T-cell (primary cell): ENCODE measurements around the gene TMEM38B. TPM values are rescaled to one million over a fixed set of nuclear protein-coding genes. Genes with fewer than 3 reads are reported as not detected.

Experiments used
- ATAC-seq, 4 experiments: fragments of 200-7000 bp in 3 of 4; fragments of 150-1000 bp in 1 of 4; cut with Tn5 transposase; replicated peaks in 1 of 4; 1 replicate in 3 of 4; 2 replicates in 1 of 4; pipeline ENCODE4 v1.10.0; 2021; ENCODE audit warnings: moderate library complexity in 3 of 4, mild to moderate bottlenecking in 2 of 4, moderate number of reproducible peaks in 1 of 4
- CTCF ChIA-PET, 2 donors: fragments of 300-600 bp; sonication (Branson Sonifier 250); formaldehyde crosslinking; loops; one replicate each; lab custom pipeline; 2022; ENCODE audit warnings: antibody characterized with exemption in 2 of 2; lab: Charles Lee
- POLR2A ChIA-PET, 2 donors: fragments of 300-600 bp; sonication (Branson Sonifier 250); formaldehyde crosslinking; loops; one replicate each; lab custom pipeline; 2022; ENCODE audit warnings: antibody characterized with exemption in 2 of 2; lab: Charles Lee
- DNase-seq, 35 experiments: peaks; one replicate each; pipeline versions ENCODE4 v3.0.0 to v3.0.0-alpha.2; 2013 to 2023
- H3K27ac ChIP-seq: one replicate; pipeline ENCODE4 v1.5.1; 2013; ENCODE audit warnings: low read length
- H3K27me3 ChIP-seq, 2 experiments: replicated peaks in 1 of 2; 1 replicate in 1 of 2; 2 replicates in 1 of 2; pipeline versions ENCODE4 v1.6.1 to v1.7.0; 2013; ENCODE audit warnings: low read length in 1 of 2, mixed read lengths in 1 of 2; ENCODE audit not compliant: control insufficient read depth in 2 of 2, insufficient read depth in 2 of 2; ENCODE audit errors: extremely low read depth in 1 of 2
- H3K36me3 ChIP-seq, 2 donors: 1 replicate in 1 of 2; 2 replicates in 1 of 2; pipeline versions ENCODE4 v1.6.1 to v1.7.0; 2013; ENCODE audit warnings: low read length in 1 of 2; ENCODE audit not compliant: control insufficient read depth in 2 of 2, insufficient read depth in 1 of 2; ENCODE audit errors: extremely low read depth in 1 of 2
- H3K4me1 ChIP-seq, 2 experiments: 1 replicate in 1 of 2; 2 replicates in 1 of 2; pipeline versions ENCODE4 v1.6.1 to v1.7.0; 2013; ENCODE audit warnings: low read length in 2 of 2, mixed read lengths in 1 of 2; ENCODE audit not compliant: insufficient read depth in 2 of 2, control insufficient read depth in 1 of 2; ENCODE audit errors: extremely low read depth in 1 of 2
- H3K4me3 ChIP-seq, 2 donors: 1 replicate in 1 of 2; 2 replicates in 1 of 2; pipeline versions ENCODE4 v1.5.1 to v1.7.0; 2013; ENCODE audit warnings: mild to moderate bottlenecking in 2 of 2, low read length in 1 of 2, moderate library complexity in 1 of 2; ENCODE audit not compliant: control insufficient read depth in 1 of 2; ENCODE audit errors: extremely low read depth in 1 of 2
- H3K9me3 ChIP-seq: 2 replicates; pipeline ENCODE4 v1.7.0; 2013
- H3K27ac Mint-ChIP-seq, 2 donors: one replicate each; pipeline ENCODE4 v1.8.0; 2020 to 2021; ENCODE audit warnings: mild to moderate bottlenecking in 2 of 2, mixed read lengths in 2 of 2
- H3K27me3 Mint-ChIP-seq, 2 donors: one replicate each; pipeline ENCODE4 v1.8.0; 2021 to 2022; ENCODE audit warnings: mixed read lengths in 2 of 2
- H3K36me3 Mint-ChIP-seq: one replicate; pipeline ENCODE4 v1.8.0; 2021; ENCODE audit warnings: mixed read lengths
- H3K4me1 Mint-ChIP-seq, 3 donors: one replicate each; pipeline ENCODE4 v1.8.0; 2020 to 2022; ENCODE audit warnings: mixed read lengths in 3 of 3, mild to moderate bottlenecking in 1 of 3
- H3K4me3 Mint-ChIP-seq, 3 donors: one replicate each; pipeline ENCODE4 v1.8.0; 2020 to 2022; ENCODE audit warnings: mild to moderate bottlenecking in 3 of 3, mixed read lengths in 3 of 3, moderate library complexity in 3 of 3
- H3K9me3 Mint-ChIP-seq, 3 donors: one replicate each; pipeline ENCODE4 v1.8.0; 2020 to 2022; ENCODE audit warnings: mixed read lengths in 3 of 3
- whole genome bisulfite sequencing: methylation state at CpG from one replicate; pipeline ENCODE4 v1.1.5; 2013; ENCODE audit warnings: missing lambda C conversion rate; ENCODE audit not compliant: insufficient coverage; 5-methylcytosine and 5-hydroxymethylcytosine counted together
- total RNA-seq, 35 experiments: library from RNA in 6 of 35; stranded (reverse) in 6 of 35; fragments of 120-200 nt in 1 of 35; gene quantifications; one replicate each; pipeline versions ENCODE4 v1.2.1 to v1.2.4 and lab custom pipeline; 2013 to 2026

Gene TMEM38B
- total RNA-seq, 5 donors from 2014 or later (not counting 1 experiment from before 2014, with no cell fraction given), result 11.5 to 14.9 (median 13.8) TPM

DNA sequence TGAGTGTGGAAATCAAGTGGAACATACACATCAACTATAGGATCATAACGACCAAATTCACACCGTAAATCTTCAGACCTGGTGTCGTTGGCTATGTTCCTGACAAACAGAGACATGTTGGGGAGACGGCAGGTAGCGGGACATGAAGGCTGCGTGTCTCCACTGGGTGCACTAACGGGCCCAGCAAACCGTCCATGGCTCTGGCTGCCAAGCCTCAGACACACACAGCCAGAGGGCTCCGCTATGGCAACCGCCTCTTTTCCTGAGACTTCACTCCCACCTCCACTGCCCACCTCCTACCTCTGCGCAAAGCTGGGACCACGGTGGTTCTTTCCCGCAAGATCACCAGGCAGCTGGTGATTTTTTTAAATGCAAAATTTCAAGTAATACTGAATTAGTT, 16.3 kb downstream of the TMEM38B start:
- no peaks in the 10 kb centered on the region for H3K27me3 Mint-ChIP-seq
- peaks cover 8 to 13% (median 10%) of the 10 kb centered on the region in 3 donors for H3K4me1 Mint-ChIP-seq
- Histone ChIP-seq H3K36me3 (peaks cover 0 to 3% of the 10 kb centered on the region in 2 donors), H3K4me1 (peaks cover 0 to 2% of the 10 kb centered on the region in 2 experiments), H3K27ac (no peak overlapping the region), H3K27me3 (no peaks in the 10 kb centered on the region), H3K9me3 (no peaks in the 10 kb centered on the region), H3K4me3 (no peak overlapping the region)
- H3K4me3 Mint-ChIP-seq, result no peak overlapping the region
- ChIA-PET POLR2A (no interaction called here), CTCF (no interaction called here)
- H3K27ac Mint-ChIP-seq, result no peak overlapping the region
- no peak for DNase-seq
- H3K9me3 Mint-ChIP-seq, result no peaks in the 10 kb centered on the region
- peaks cover 13% of the 10 kb centered on the region for H3K36me3 Mint-ChIP-seq
- 99% methylated on average over 7 of the region's 13 CpGs for WGBS
- ATAC-seq, result no peak

DNA sequence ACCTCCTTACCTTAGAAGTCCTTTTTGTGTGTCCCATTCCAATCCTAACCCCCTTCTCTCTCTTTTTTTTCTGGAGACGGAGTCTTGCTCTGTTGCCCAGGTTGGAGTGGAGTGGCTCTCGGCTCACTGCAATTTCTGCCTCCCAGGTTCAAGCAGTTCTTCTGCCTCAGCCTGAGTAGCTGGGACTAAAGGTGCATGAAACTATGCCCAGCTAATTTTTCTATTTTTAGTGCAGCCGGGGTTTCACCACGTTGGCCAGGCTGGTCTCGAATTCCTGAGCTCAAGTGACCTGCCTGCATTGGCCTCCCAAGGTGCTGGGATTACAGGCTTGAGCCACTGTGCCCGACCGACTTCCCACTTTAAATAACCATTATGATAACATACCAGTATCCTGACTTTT, 17.5 kb downstream of the TMEM38B start:
- Histone ChIP-seq H3K27me3 (no peaks in the 10 kb centered on the region), H3K27ac (no peak overlapping the region), H3K9me3 (no peaks in the 10 kb centered on the region), H3K4me1 (peaks cover 0 to 2% of the 10 kb centered on the region in 2 experiments), H3K4me3 (no peak overlapping the region), H3K36me3 (peaks cover 0 to 3% of the 10 kb centered on the region in 2 donors)
- Mint-ChIP-seq H3K4me1 (peaks cover 8 to 13% (median 10%) of the 10 kb centered on the region in 3 donors), H3K9me3 (no peaks in the 10 kb centered on the region), H3K27ac (no peak overlapping the region), H3K4me3 (no peak overlapping the region), H3K36me3 (peaks cover 9% of the 10 kb centered on the region), H3K27me3 (no peaks in the 10 kb centered on the region)
- WGBS, result 100% methylated on average over 1 of the region's 7 CpGs
- ATAC-seq (no peak), DNase-seq (no peak)
- ChIA-PET POLR2A (interaction anchor here in 1 of 2 donors (0.7 kb wide), 1 partner anchor 14 kb away, joined by 3 read pairs; no protein-coding TSS in a partner anchor), CTCF (interaction anchor here in 1 of 2 donors (0.6 kb wide), 1 partner anchor 216 kb away, joined by 5 read pairs; no protein-coding TSS in a partner anchor)

DNA sequence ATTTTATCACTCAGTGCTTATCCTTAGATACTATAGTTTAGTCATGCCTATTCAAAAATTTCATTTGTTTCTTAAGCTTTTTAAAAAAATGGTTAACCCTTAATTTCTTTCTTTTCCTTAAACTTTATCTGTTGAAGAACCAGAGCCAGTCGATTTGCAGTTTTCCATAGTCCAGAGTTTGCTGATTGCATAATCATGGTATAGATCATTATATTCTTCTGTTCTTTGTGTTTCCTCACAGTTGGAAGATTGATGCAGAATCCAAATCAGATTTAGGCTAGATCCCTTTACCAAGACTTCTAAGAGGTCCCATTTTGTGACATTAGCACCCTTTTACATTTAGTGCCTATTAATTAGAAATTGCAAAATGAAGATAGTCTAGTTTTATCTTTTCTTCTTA, 18.0 kb downstream of the TMEM38B start:
- peaks cover 8 to 13% (median 10%) of the 10 kb centered on the region in 3 donors for H3K4me1 Mint-ChIP-seq
- Histone ChIP-seq H3K36me3 (peaks cover 0 to 3% of the 10 kb centered on the region in 2 donors), H3K27me3 (no peaks in the 10 kb centered on the region), H3K4me1 (peaks cover 0 to 2% of the 10 kb centered on the region in 2 experiments), H3K4me3 (no peak overlapping the region), H3K27ac (no peak overlapping the region), H3K9me3 (no peaks in the 10 kb centered on the region)
- no CpG with 5 or more reads among the region's 1 CpG for WGBS
- CTCF ChIA-PET, result interaction anchor here in 1 of 2 donors (0.6 kb wide), 1 partner anchor 217 kb away, joined by 5 read pairs; no protein-coding TSS in a partner anchor
- H3K9me3 Mint-ChIP-seq, result no peaks in the 10 kb centered on the region
- DNase-seq (no peak), ATAC-seq (no peak)
- H3K36me3 Mint-ChIP-seq, result peaks cover 8% of the 10 kb centered on the region
- H3K27ac Mint-ChIP-seq, result no peak overlapping the region
- POLR2A ChIA-PET, result interaction anchor here in 1 of 2 donors (0.7 kb wide), 1 partner anchor 14 kb away, joined by 3 read pairs; no protein-coding TSS in a partner anchor
- no peaks in the 10 kb centered on the region for H3K27me3 Mint-ChIP-seq
- no peak overlapping the region for H3K4me3 Mint-ChIP-seq

DNA sequence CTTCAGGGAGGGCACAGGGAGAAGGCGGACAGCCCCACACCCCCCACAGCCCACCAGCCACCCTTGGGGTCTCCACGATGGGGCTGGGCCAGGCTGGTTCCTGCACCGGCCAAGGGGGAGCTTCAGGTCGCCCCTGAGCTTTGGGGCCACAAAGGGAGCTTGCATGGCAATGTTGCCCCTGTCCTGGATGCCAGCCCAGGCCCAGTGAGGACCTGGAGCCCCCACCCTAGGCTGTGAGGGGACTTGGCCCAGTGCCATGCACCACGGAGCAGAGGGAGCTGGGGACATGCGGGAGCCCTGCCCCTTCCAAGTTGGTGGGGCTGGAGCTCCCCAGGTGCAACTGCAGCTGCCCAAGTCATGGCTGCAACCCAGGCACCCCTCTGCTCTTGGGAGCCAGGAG, 18.4 kb downstream of the TMEM38B start:
- Histone ChIP-seq H3K27ac (no peak overlapping the region), H3K27me3 (no peaks in the 10 kb centered on the region), H3K4me1 (peaks cover 0 to 2% of the 10 kb centered on the region in 2 experiments), H3K4me3 (no peak overlapping the region), H3K36me3 (peaks cover 0 to 3% of the 10 kb centered on the region in 2 donors), H3K9me3 (no peaks in the 10 kb centered on the region)
- Mint-ChIP-seq H3K27me3 (no peaks in the 10 kb centered on the region), H3K4me3 (no peak overlapping the region), H3K27ac (no peak overlapping the region), H3K36me3 (peaks cover 8% of the 10 kb centered on the region), H3K4me1 (peaks cover 8 to 12% (median 8%) of the 10 kb centered on the region in 3 donors), H3K9me3 (no peaks in the 10 kb centered on the region)
- ATAC-seq (no peak), DNase-seq (no peak)
- ChIA-PET CTCF (no interaction called here), POLR2A (no interaction called here)
- WGBS, result 79% methylated on average over 6 of the region's 6 CpGs

DNA sequence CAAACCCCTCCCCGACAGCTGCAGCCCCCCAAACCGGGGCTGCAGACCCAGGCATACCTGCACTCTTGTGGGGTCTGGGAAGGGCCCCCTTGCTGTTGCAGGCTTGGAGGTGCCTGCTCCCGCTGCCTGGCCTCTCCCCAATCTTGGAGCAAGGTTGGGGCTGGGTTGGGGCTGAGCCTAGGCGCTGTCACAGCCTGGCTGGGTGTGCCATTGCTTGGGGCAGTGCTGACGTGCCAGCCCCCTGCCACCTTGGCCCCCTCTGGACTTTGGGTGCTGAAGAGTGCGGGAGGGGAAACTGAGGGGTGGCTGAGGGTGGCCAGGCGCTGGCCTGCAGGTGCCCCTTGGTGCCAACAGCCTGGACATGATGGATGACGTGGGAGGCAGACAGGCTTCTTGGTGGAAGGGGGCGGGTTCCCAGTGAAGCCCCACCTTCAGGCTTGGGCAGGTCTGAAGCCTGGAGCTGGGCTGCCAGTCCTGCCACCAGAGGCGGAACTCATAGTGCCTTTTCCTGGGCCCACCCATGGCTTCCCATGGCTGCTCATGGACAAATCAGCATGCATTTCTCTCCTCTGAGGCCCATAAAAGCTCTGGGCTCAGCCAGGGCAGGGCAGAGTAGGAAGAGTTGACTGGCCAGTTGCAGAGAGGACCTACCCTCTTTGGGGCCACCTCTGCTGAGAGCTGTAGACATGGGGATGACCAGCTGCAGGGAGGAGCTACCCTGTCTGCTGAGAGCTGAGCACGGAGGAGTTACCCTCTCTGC, 19.1 kb downstream of the TMEM38B start:
- POLR2A ChIA-PET, result interaction anchor here in 1 of 2 donors (1.0 kb wide), 1 partner anchor 19 kb away, joined by 3 read pairs; the partner anchor contains the start of gene TMEM38B
- no peaks in the 10 kb centered on the region for H3K9me3 Mint-ChIP-seq
- H3K27me3 ChIP-seq, result no peaks in the 10 kb centered on the region
- no peaks in the 10 kb centered on the region for H3K27me3 Mint-ChIP-seq
- H3K36me3 ChIP-seq, result peaks cover 0 to 3% of the 10 kb centered on the region in 2 donors
- H3K4me1 ChIP-seq, result peaks cover 0 to 2% of the 10 kb centered on the region in 2 experiments
- no peak for ATAC-seq
- no peak overlapping the region for H3K4me3 ChIP-seq
- H3K9me3 ChIP-seq, result no peaks in the 10 kb centered on the region
- no peak overlapping the region for H3K4me3 Mint-ChIP-seq
- CTCF ChIA-PET, result no interaction called here
- no peak overlapping the region for H3K27ac Mint-ChIP-seq
- H3K4me1 Mint-ChIP-seq, result peaks cover 3 to 5% (median 5%) of the 10 kb centered on the region in 3 donors
- DNase-seq, result no peak
- H3K27ac ChIP-seq, result no peak overlapping the region
- WGBS, result 93% methylated on average over 6 of the region's 11 CpGs
- H3K36me3 Mint-ChIP-seq, result peaks cover 8% of the 10 kb centered on the region

DNA sequence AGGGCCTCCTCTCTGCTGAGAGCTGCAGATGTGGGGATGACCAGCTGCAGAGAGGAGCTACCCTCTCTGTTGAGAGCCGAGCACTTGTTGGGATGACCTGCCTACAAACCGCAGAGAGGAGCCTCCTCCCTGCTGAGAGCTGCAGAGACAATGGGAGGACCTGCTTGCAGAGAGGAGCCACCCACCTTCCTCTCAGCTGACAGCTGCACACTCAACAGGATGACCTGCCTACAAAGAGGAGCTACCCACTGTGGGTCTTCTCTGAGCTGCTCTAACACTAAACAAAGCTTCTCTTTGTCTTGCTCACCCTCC, 19.6 kb downstream of the TMEM38B start:
- Histone ChIP-seq H3K27me3 (no peaks in the 10 kb centered on the region), H3K27ac (no peak overlapping the region), H3K4me3 (no peak overlapping the region), H3K4me1 (no peaks in the 10 kb centered on the region), H3K9me3 (no peaks in the 10 kb centered on the region), H3K36me3 (peaks cover 0 to 3% of the 10 kb centered on the region in 2 donors)
- Mint-ChIP-seq H3K27ac (no peak overlapping the region), H3K27me3 (no peaks in the 10 kb centered on the region), H3K36me3 (peaks cover 8% of the 10 kb centered on the region), H3K9me3 (no peaks in the 10 kb centered on the region), H3K4me3 (no peak overlapping the region), H3K4me1 (no peaks in the 10 kb centered on the region)
- 72% methylated on average over 2 of the region's 2 CpGs for whole genome bisulfite sequencing
- POLR2A ChIA-PET, result interaction anchor here in 1 of 2 donors (0.7 to 1.0 kb wide), 2 partner anchors 20 to 302 kb away, joined by 3 to 4 read pairs; partner anchors contain the start of gene TMEM38B
- DNase-seq (no peak), ATAC-seq (no peak)
- CTCF ChIA-PET, result interaction anchor here in 1 of 2 donors (0.7 kb wide), 1 partner anchor 95 kb away, joined by 5 read pairs; no protein-coding TSS in a partner anchor
